Measurements from ENCODE around the gene PSMB8.

Gene PSMB8

GRCh38 chr6:32838114-32838958 is 5.5 kb downstream of the PSMB8 start, which contains the start of gene TAP2:
TAP2 (minus strand) TSS chr6:32838739; CDS start chr6:32838233, 506 bp downstream.
- Histone ChIP-seq H3K27ac (replicated peaks) (peak within 1 kb of the TSS; percentile 73), H3K4me3 (replicated peaks; ENCODE audit: insufficient read depth, low read length) (peak within 1 kb of the TSS; percentile 81), H3K27me3 (ENCODE audit: insufficient read depth, poor library complexity, severe bottlenecking) (no peaks in the 10 kb centered on the region)
- peak; percentile 83 to 95 for DNase-seq (ENCODE audit: low read depth in 1 of 2, low spot score in 1 of 2)
- TF ChIP-seq REST (IDR thresholded peaks at IDR 0.05; ENCODE audit: insufficient replicate concordance, low read depth) (peak; percentile 23), CTCF (IDR thresholded peaks at IDR 0.05; ENCODE audit: insufficient read depth, low read length) (peak; percentile 49), SPI1 (IDR thresholded peaks at IDR 0.05; ENCODE audit: borderline replicate concordance, low read depth) (no peak; the same call in 1 of the 2 replicates), GABPA (IDR thresholded peaks at IDR 0.05; ENCODE audit: low read depth) (no peak), POLR2AphosphoS5 (IDR thresholded peaks at IDR 0.05; ENCODE audit: low read depth) (peak; percentile 48; the same call in 1 of the 2 replicates)

- H3K27ac ChIP-seq (replicated peaks): peak overlapping the region; percentile 65
- peak overlapping the region; percentile 81 for H3K4me3 ChIP-seq (replicated peaks; ENCODE audit: insufficient read depth, low read length)
- H3K27me3 ChIP-seq (ENCODE audit: insufficient read depth, poor library complexity, severe bottlenecking): no peaks in the 10 kb centered on the region
- TF ChIP-seq CTCF (IDR thresholded peaks at IDR 0.05; ENCODE audit: insufficient read depth, low read length): no peak
- no peak for TF ChIP-seq REST (IDR thresholded peaks at IDR 0.05; ENCODE audit: insufficient replicate concordance, low read depth)
- TF ChIP-seq SPI1 (IDR thresholded peaks at IDR 0.05; ENCODE audit: borderline replicate concordance, low read depth): no peak
- TF ChIP-seq POLR2AphosphoS5 (IDR thresholded peaks at IDR 0.05; ENCODE audit: low read depth): no peak
- TF ChIP-seq GABPA (IDR thresholded peaks at IDR 0.05; ENCODE audit: low read depth): no peak
- DNase-seq (ENCODE audit: low read depth in 1 of 2, low spot score in 1 of 2): no peak
Observed at GRCh38 chr6:32837651-32838113, 6.2 kb downstream of the PSMB8 start.

GRCh38 chr6:32836873-32837272 is 7.0 kb downstream of the PSMB8 start:
- Histone ChIP-seq H3K27me3 (ENCODE audit: insufficient read depth, poor library complexity, severe bottlenecking) (no peaks in the 10 kb centered on the region), H3K4me3 (replicated peaks; ENCODE audit: insufficient read depth, low read length) (peak overlapping the region; percentile 81), H3K27ac (replicated peaks) (no peak overlapping the region)
- no peak for DNase-seq (ENCODE audit: low read depth in 1 of 2, low spot score in 1 of 2)
- TF ChIP-seq POLR2AphosphoS5 (IDR thresholded peaks at IDR 0.05; ENCODE audit: low read depth): no peak
- no peak for TF ChIP-seq CTCF (IDR thresholded peaks at IDR 0.05; ENCODE audit: insufficient read depth, low read length)
- no peak for TF ChIP-seq REST (IDR thresholded peaks at IDR 0.05; ENCODE audit: insufficient replicate concordance, low read depth)
- TF ChIP-seq SPI1 (IDR thresholded peaks at IDR 0.05; ENCODE audit: borderline replicate concordance, low read depth): no peak
- TF ChIP-seq GABPA (IDR thresholded peaks at IDR 0.05; ENCODE audit: low read depth): no peak

Data from HL-60 (cell line).